ENCODE measurements around the gene ACTG2. TPM values are rescaled to one million over a fixed set of nuclear protein-coding genes. Genes with fewer than 3 reads are reported as not detected.

ACTG2 gene
- total and polyA plus RNA-seq, 4 donors = 0.46 to 9.0 (median 4.3) TPM

DNA sequence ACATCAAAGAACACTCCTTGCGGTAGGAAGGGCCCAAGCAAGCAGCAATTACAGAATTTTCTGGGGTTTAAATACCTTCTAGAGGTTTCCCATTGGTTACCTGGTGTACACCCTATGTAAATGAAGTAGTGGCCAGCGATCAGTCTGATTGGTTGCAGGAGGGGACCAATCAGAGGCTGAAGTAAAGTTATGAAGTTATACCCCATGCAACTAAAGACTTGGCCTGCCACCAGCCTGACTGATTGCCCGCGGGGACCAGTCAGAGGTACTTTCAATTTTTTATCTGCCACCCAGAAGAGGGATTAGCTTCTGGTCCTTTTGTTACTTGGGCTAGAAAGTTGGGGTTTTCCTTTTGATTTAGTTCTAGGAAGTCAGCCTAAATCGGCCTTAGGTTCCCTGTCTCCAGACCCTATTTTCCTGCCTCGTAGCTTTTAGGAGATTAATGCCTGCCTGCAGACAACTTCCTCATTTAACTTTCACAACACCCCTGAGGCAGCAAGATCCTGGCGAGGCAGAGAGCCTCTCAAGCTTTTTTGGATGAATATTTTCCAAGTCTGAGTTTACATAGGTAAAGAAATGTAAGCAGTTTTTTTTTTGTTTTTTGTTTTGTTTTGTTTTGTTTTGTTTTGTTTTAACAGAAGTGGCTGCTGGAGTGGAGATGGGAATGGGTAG, 32.4 kb downstream of the ACTG2 start:
- Histone ChIP-seq H3K27ac (ENCODE audit: low read depth in 1 of 2, low read length in 2 of 2) (no peak overlapping the region), H3K4me3 (ENCODE audit: low read depth in 1 of 3, low read length in 3 of 3) (no peak overlapping the region), H3K9me3 (ENCODE audit: control insufficient read depth in 4 of 4, low read length in 3 of 4) (no peaks in the 10 kb centered on the region), H3K4me1 (ENCODE audit: control insufficient read depth in 4 of 4, insufficient read depth in 4 of 4, low read length in 3 of 4) (peaks cover 10 to 27% (median 15%) of the 10 kb centered on the region in 4 donors), H3K27me3 (ENCODE audit: control insufficient read depth in 4 of 4, insufficient read depth in 4 of 4, low read length in 3 of 4) (peaks cover 0 to 3% (median 1%) of the 10 kb centered on the region in 4 donors), H3K36me3 (ENCODE audit: control insufficient read depth in 4 of 4, insufficient read depth in 3 of 4, low read depth in 1 of 4, low read length in 3 of 4) (no peaks in the 10 kb centered on the region), H3K9ac (ENCODE audit: low read depth in 1 of 2, low read length in 2 of 2) (no peak overlapping the region)
- DNase-seq (ENCODE audit: low spot score) = no peak
- TF ChIP-seq FOXA1 (IDR thresholded peaks at IDR 0.05) (no peak), ZBTB33 (IDR thresholded peaks at IDR 0.05) (no peak), JUND (IDR thresholded peaks at IDR 0.05) (no peak)
- 82% methylated on average over 7 of the region's 7 CpGs for WGBS

- no peak overlapping the region for H3K27ac ChIP-seq (ENCODE audit: low read depth in 1 of 2, low read length in 2 of 2)
- H3K4me1 ChIP-seq (ENCODE audit: control insufficient read depth in 4 of 4, insufficient read depth in 4 of 4, low read length in 3 of 4) = peaks cover 10 to 27% (median 15%) of the 10 kb centered on the region in 4 donors
- DNase-seq (ENCODE audit: low spot score) = no peak
- H3K9ac ChIP-seq (ENCODE audit: low read depth in 1 of 2, low read length in 2 of 2) = peak overlapping the region in 1 of 2 donors; percentile 8
- peaks cover 0 to 3% (median 0%) of the 10 kb centered on the region in 4 donors for H3K27me3 ChIP-seq (ENCODE audit: control insufficient read depth in 4 of 4, insufficient read depth in 4 of 4, low read length in 3 of 4)
- H3K9me3 ChIP-seq (ENCODE audit: control insufficient read depth in 4 of 4, low read length in 3 of 4) = no peaks in the 10 kb centered on the region
- 72% methylated on average over 13 of the region's 13 CpGs for WGBS
- H3K4me3 ChIP-seq (ENCODE audit: low read depth in 1 of 3, low read length in 3 of 3) = peak overlapping the region in 2 of 3 donors; percentile 27 to 98
- TF ChIP-seq FOXA1 (IDR thresholded peaks at IDR 0.05) = peak; percentile 5
- no peak for TF ChIP-seq HNF4A (conservative IDR thresholded peaks at IDR 0.05)
- no peak for TF ChIP-seq CTCF (IDR thresholded peaks at IDR 0.05; ENCODE audit: low read depth, low read length, missing input control)
- no peaks in the 10 kb centered on the region for H3K36me3 ChIP-seq (ENCODE audit: control insufficient read depth in 4 of 4, insufficient read depth in 3 of 4, low read depth in 1 of 4, low read length in 3 of 4)
Observed at GRCh38 chr2:73925853-73926492, 33.2 kb downstream of the ACTG2 start.

GRCh38 chr2:73926493-73927327, 33.9 kb downstream of the ACTG2 start, which contains the start of gene DGUOK:
Gene DGUOK, plus strand, starts transcription at chr2:73926880. Its CDS starts 31 bp downstream, at chr2:73926911.
- no peaks in the 10 kb centered on the region for H3K36me3 ChIP-seq (ENCODE audit: control insufficient read depth in 4 of 4, insufficient read depth in 3 of 4, low read depth in 1 of 4, low read length in 3 of 4)
- peaks cover 0 to 3% (median 0%) of the 10 kb centered on the region in 4 donors for H3K27me3 ChIP-seq (ENCODE audit: control insufficient read depth in 4 of 4, insufficient read depth in 4 of 4, low read length in 3 of 4)
- peaks cover 10 to 27% (median 15%) of the 10 kb centered on the region in 4 donors for H3K4me1 ChIP-seq (ENCODE audit: control insufficient read depth in 4 of 4, insufficient read depth in 4 of 4, low read length in 3 of 4)
- peak within 1 kb of the TSS; percentile 82 to 96 for H3K9ac ChIP-seq (ENCODE audit: low read depth in 1 of 2, low read length in 2 of 2)
- peak within 1 kb of the TSS; percentile 86 to 98 (median 96) for H3K4me3 ChIP-seq (ENCODE audit: low read depth in 1 of 3, low read length in 3 of 3)
- under 1% methylated on average over 50 of the region's 50 CpGs for WGBS
- DNase-seq (ENCODE audit: low spot score) = peak; percentile 95
- H3K9me3 ChIP-seq (ENCODE audit: control insufficient read depth in 4 of 4, low read length in 3 of 4) = no peaks in the 10 kb centered on the region
- peak within 1 kb of the TSS; percentile 81 to 93 for H3K27ac ChIP-seq (ENCODE audit: low read depth in 1 of 2, low read length in 2 of 2)
- peak; percentile 31 to 39 for TF ChIP-seq RXRA (IDR thresholded peaks at IDR 0.05)
- TF ChIP-seq HNF4A (conservative IDR thresholded peaks at IDR 0.05) = peak in 1 of 2 donors; percentile 23
- TF ChIP-seq SP1 (IDR thresholded peaks at IDR 0.05) = peak; percentile 63
- TF ChIP-seq ATF3 (IDR thresholded peaks at IDR 0.05) = peak; percentile 51
- no peak for TF ChIP-seq NR2F2 (IDR thresholded peaks at IDR 0.05)
- peak; percentile 95 to 98 for TF ChIP-seq GABPA (IDR thresholded peaks at IDR 0.05 in 1 of 2, conservative IDR thresholded peaks at IDR 0.05 in 1 of 2)
- no peak for TF ChIP-seq FOXA2 (IDR thresholded peaks at IDR 0.05)
- peak; percentile 6 for TF ChIP-seq FOXA1 (IDR thresholded peaks at IDR 0.05)
- peak; percentile 43 to 59 for TF ChIP-seq EGR1 (IDR thresholded peaks at IDR 0.05; ENCODE audit: low read depth in 2 of 2)
- peak; percentile 96 for TF ChIP-seq YY1 (IDR thresholded peaks at IDR 0.05)
- TF ChIP-seq ZBTB33 (IDR thresholded peaks at IDR 0.05) = peak; percentile 99
- TF ChIP-seq, protein P1, sequence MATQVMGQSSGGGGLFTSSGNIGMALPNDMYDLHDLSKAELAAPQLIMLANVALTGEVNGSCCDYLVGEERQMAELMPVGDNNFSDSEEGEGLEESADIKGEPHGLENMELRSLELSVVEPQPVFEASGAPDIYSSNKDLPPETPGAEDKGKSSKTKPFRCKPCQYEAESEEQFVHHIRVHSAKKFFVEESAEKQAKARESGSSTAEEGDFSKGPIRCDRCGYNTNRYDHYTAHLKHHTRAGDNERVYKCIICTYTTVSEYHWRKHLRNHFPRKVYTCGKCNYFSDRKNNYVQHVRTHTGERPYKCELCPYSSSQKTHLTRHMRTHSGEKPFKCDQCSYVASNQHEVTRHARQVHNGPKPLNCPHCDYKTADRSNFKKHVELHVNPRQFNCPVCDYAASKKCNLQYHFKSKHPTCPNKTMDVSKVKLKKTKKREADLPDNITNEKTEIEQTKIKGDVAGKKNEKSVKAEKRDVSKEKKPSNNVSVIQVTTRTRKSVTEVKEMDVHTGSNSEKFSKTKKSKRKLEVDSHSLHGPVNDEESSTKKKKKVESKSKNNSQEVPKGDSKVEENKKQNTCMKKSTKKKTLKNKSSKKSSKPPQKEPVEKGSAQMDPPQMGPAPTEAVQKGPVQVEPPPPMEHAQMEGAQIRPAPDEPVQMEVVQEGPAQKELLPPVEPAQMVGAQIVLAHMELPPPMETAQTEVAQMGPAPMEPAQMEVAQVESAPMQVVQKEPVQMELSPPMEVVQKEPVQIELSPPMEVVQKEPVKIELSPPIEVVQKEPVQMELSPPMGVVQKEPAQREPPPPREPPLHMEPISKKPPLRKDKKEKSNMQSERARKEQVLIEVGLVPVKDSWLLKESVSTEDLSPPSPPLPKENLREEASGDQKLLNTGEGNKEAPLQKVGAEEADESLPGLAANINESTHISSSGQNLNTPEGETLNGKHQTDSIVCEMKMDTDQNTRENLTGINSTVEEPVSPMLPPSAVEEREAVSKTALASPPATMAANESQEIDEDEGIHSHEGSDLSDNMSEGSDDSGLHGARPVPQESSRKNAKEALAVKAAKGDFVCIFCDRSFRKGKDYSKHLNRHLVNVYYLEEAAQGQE (IDR thresholded peaks at IDR 0.05) = peak; percentile 51
